Measurements from ENCODE around the gene CLIC4. TPM values are rescaled to one million over a fixed set of nuclear protein-coding genes. Genes with fewer than 3 reads are reported as not detected.

Gene CLIC4
- total and polyA plus RNA-seq, 10 of the 15 experiments (the other 5 are each of a cell fraction or from before 2014, with no cell fraction given) = 20.4 to 107 (median 69.6) TPM

- peak; percentile 58 for TF ChIP-seq USF1 (IDR thresholded peaks at IDR 0.05; ENCODE audit: borderline replicate concordance, extremely low read length, insufficient read depth, low read depth, low read length)
- peak; percentile 34 to 64; a peak in 2 of 4 replicates for TF ChIP-seq EP300 (IDR thresholded peaks at IDR 0.05; ENCODE audit: borderline replicate concordance in 1 of 2, control insufficient read depth in 1 of 2, low read depth in 2 of 2, low read length in 2 of 2)
- peak; percentile 89 for TF ChIP-seq NKRF (conservative IDR thresholded peaks at IDR 0.05)
- peak; percentile 91 for TF ChIP-seq POLR2A (IDR thresholded peaks at IDR 0.05; ENCODE audit: low read depth, low read length)
- peak; percentile 100 for TF ChIP-seq MEF2B (IDR thresholded peaks at IDR 0.05; ENCODE audit: partially characterized antibody, poor library complexity, severe bottlenecking)
- TF ChIP-seq MTA3 (IDR thresholded peaks at IDR 0.05; ENCODE audit: borderline replicate concordance, low read length) = no peak
- peak in 1 of 2 experiments; percentile 63; a peak in 2 of 3 replicates for TF ChIP-seq EGR1 (IDR thresholded peaks at IDR 0.05; ENCODE audit: borderline replicate concordance in 1 of 2, low read depth in 2 of 2, low read length in 2 of 2)
- peak; percentile 61; the same call in 1 of the 2 replicates for TF ChIP-seq RB1 (IDR thresholded peaks at IDR 0.05; ENCODE audit: borderline replicate concordance)
- no peak for TF ChIP-seq ESRRA (IDR thresholded peaks at IDR 0.05; ENCODE audit: low read length)
- no peak for TF ChIP-seq NFXL1 (IDR thresholded peaks at IDR 0.05; ENCODE audit: borderline replicate concordance)
- TF ChIP-seq SMARCA5 (IDR thresholded peaks at IDR 0.05) = peak; percentile 85; the same call in 1 of the 2 replicates
- TF ChIP-seq ATF7 (IDR thresholded peaks at IDR 0.05; ENCODE audit: low read depth) = peak; percentile 95
- TF ChIP-seq MYC (IDR thresholded peaks at IDR 0.05; ENCODE audit: insufficient read depth, insufficient read length, insufficient replicate concordance, low read length, severe bottlenecking) = peak; percentile 58
- no peak for TF ChIP-seq ZBED1 (IDR thresholded peaks at IDR 0.05; ENCODE audit: borderline replicate concordance)
- peak; percentile 60; the same call in 1 of the 2 replicates for TF ChIP-seq MAX (IDR thresholded peaks at IDR 0.05; ENCODE audit: low read depth, low read length)
- TF ChIP-seq PAX8 (IDR thresholded peaks at IDR 0.05) = no peak
- TF ChIP-seq RELA (IDR thresholded peaks at IDR 0.05; ENCODE audit: borderline replicate concordance, partially characterized antibody) = peak; percentile 37
- no peak for TF ChIP-seq ETV6 (conservative IDR thresholded peaks at IDR 0.05 in 1 of 2, IDR thresholded peaks at IDR 0.05 in 1 of 2; ENCODE audit: borderline replicate concordance in 1 of 2, low read depth in 1 of 2)
- TF ChIP-seq IKZF1 (conservative IDR thresholded peaks at IDR 0.05) = peak; percentile 81
- TF ChIP-seq SP1 (IDR thresholded peaks at IDR 0.05; ENCODE audit: low read depth, low read length) = peak; percentile 78
- peak; percentile 55 for TF ChIP-seq PBX3 (IDR thresholded peaks at IDR 0.05; ENCODE audit: insufficient replicate concordance, low read depth, low read length)
- peak; percentile 71; the same call in 1 of the 2 replicates for TF ChIP-seq RFX5 (IDR thresholded peaks at IDR 0.05; ENCODE audit: low read depth, low read length)
- peak; percentile 51 for TF ChIP-seq BCL11A (IDR thresholded peaks at IDR 0.05; ENCODE audit: low read depth, low read length)
- peak; percentile 59; the same call in 1 of the 2 replicates for TF ChIP-seq CREB1 (IDR thresholded peaks at IDR 0.05; ENCODE audit: low read depth)
- TF ChIP-seq BACH1 (IDR thresholded peaks at IDR 0.05; ENCODE audit: borderline replicate concordance) = peak; percentile 72
These were observed at the start of gene CLIC4 (continued) for GRCh38 chr1:24744911-24745710.
